Uterus (tissue), 4 donors: Measurements from ENCODE around the gene TAMALIN. TPM values are rescaled to one million over a fixed set of nuclear protein-coding genes. Genes with fewer than 3 reads are reported as not detected.

Experiments
- DNase-seq, 2 donors: peaks; one replicate each; pipeline ENCODE4 v3.0.0-alpha.2; 2019 to 2020
- H3K27ac ChIP-seq, 2 donors: fragments of 200-600 bp; sonication (generic); 1 replicate in 1 of 2; 2 replicates in 1 of 2; pipeline ENCODE4 v1.5.1; 2016 to 2018
- H3K27me3 ChIP-seq, 2 donors: fragments of 200-600 bp; sonication (generic); one replicate each; pipeline ENCODE4 v1.5.1; 2018 to 2019; ENCODE audit warnings: control low read depth in 1 of 2
- H3K36me3 ChIP-seq, 2 donors: fragments of 200-600 bp; sonication (generic); one replicate each; pipeline ENCODE4 v1.5.1; 2019; ENCODE audit warnings: control low read depth in 1 of 2
- H3K4me1 ChIP-seq, 2 donors: fragments of 200-600 bp; sonication (generic); one replicate each; pipeline ENCODE4 v1.5.1; 2018 to 2019; ENCODE audit warnings: control low read depth in 1 of 2
- H3K4me3 ChIP-seq, 2 donors: fragments of 200-600 bp; sonication (generic); 1 replicate in 1 of 2; 2 replicates in 1 of 2; pipeline ENCODE4 v1.5.1; 2018 to 2019; ENCODE audit warnings: mild to moderate bottlenecking in 1 of 2
- H3K9me3 ChIP-seq, 2 donors: fragments of 200-600 bp; sonication (generic); one replicate each; pipeline ENCODE4 v1.5.1; 2019; ENCODE audit warnings: control low read depth in 1 of 2
- CTCF ChIP-seq, 4 experiments: fragments of 200-600 bp in 2 of 4; fragments of 450-650 bp in 2 of 4; sonication (generic) in 2 of 4; IDR thresholded peaks; one replicate each; pipeline ENCODE4 v1.5.1; 2016 to 2019; ENCODE audit warnings: antibody characterized with exemption in 4 of 4, mild to moderate bottlenecking in 2 of 4, moderate library complexity in 1 of 4
- POLR2A ChIP-seq, 2 donors: fragments of 450-650 bp; IDR thresholded peaks; one replicate each; pipeline ENCODE4 v1.6.1; 2016; ENCODE audit warnings: antibody characterized with exemption in 2 of 2, mild to moderate bottlenecking in 1 of 2, moderate library complexity in 1 of 2
- intact Hi-C: fragments of 100-400 bp; cut with DNase I; formaldehyde crosslinking; loops from one replicate; pipeline ENCODE4 v1.15.1; 2023; ENCODE audit warnings: low total_unique reads
- total RNA-seq, 4 donors: library from RNA; depleted of rRNA in 3 of 4; stranded (reverse); fragments of >200 nt in 3 of 4; gene quantifications; one replicate each; pipeline versions ENCODE4 v1.1.0 to v1.2.4, GENCODE V29; 2014 to 2023
- donor health status: DM: yes; HTN: yes; CAD: no.

TAMALIN gene
- total RNA-seq, 4 donors from 2014 or later: 6.4 to 153 (median 42.1) TPM

- DNase-seq: no peak
- H3K4me1 ChIP-seq: peaks cover 3 to 8% of the 10 kb centered on the region in 2 donors
- TF ChIP-seq POLR2A (IDR thresholded peaks at IDR 0.05) (no peak), CTCF (IDR thresholded peaks at IDR 0.05) (no peak)
- intact Hi-C loops: no loop called here
- no peaks in the 10 kb centered on the region for H3K36me3 ChIP-seq
- no peak overlapping the region for H3K27ac ChIP-seq
- H3K9me3 ChIP-seq: no peaks in the 10 kb centered on the region
- H3K4me3 ChIP-seq: no peak overlapping the region
- H3K27me3 ChIP-seq: no peaks in the 10 kb centered on the region
These were observed 20.5 kb downstream of the TAMALIN start for GRCh38 chr12:52027085-52027843.

DNA sequence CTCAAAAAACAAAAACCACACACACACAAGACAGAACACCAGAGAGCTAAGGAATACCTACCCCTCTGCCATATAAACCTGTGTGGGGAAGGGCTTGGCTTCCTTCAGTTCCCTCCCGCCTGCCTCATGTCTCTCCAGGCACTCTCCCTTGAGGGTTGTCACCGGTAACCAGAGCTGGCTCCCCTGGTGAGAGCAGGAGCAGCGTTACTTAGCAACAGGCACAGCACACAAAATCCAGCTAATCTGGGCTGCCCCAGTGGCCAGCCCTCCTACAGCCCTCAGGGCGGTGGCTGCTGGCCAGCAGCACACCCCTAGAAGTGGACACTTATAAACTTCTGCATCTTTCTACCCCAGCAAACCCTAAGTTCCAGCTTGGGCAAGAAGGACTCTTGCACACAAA lies 22.9 kb downstream of the TAMALIN start:
- H3K9me3 ChIP-seq: no peaks in the 10 kb centered on the region
- no peak overlapping the region for H3K27ac ChIP-seq
- no peak overlapping the region for H3K4me3 ChIP-seq
- no peak for DNase-seq
- no peaks in the 10 kb centered on the region for H3K27me3 ChIP-seq
- H3K36me3 ChIP-seq: no peaks in the 10 kb centered on the region
- intact Hi-C loops: no loop called here
- TF ChIP-seq CTCF (IDR thresholded peaks at IDR 0.05) (no peak), POLR2A (IDR thresholded peaks at IDR 0.05) (no peak)
- H3K4me1 ChIP-seq: peaks cover 8 to 10% of the 10 kb centered on the region in 2 donors

- Histone ChIP-seq H3K36me3 (no peaks in the 10 kb centered on the region), H3K4me1 (peaks cover 12 to 13% of the 10 kb centered on the region in 2 donors), H3K27ac (peak overlapping the region; percentile 96 to 98), H3K9me3 (no peaks in the 10 kb centered on the region), H3K27me3 (no peaks in the 10 kb centered on the region), H3K4me3 (peak overlapping the region; percentile 18 to 29)
- peak; percentile 78 to 93 for DNase-seq
- no peak for TF ChIP-seq POLR2A (IDR thresholded peaks at IDR 0.05)
- no peak for TF ChIP-seq CTCF (IDR thresholded peaks at IDR 0.05)
- intact Hi-C loops: no loop called here
These were observed 25.7 kb downstream of the TAMALIN start for GRCh38 chr12:52032446-52032803.

DNA sequence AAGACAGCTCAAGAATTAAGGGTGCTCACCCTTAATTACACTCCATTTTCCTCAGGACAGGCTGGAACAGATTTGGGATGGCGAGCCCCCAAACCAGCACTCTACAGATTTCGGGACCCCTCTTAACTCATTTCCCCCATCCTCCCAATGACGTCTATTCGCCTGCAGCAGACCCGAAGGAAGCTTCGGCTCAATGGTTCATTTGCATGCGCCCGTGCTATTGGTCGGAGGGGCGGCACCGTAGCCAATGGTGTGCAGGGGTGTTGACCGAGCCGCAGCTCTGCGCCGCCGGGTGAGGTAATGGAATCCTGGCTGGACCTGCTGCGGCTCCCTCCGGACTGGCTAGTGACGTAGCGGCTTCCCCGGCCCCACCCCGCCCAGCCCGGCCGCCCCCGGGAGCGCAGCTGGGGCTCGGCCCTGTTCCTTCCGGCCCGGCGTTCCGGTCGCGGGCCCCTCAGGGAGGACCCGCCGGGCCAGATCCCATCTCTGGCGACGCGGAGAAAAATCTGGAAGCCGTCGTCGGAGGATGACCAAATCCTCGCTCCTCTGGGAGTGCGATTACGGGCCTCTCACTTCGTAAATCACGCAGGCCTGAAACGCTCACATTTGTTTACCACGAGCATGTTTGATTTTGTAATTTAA lies 26.2 kb downstream of the TAMALIN start:
- peaks cover 12 to 13% of the 10 kb centered on the region in 2 donors for H3K4me1 ChIP-seq
- peak overlapping the region; percentile 35 to 42 for H3K4me3 ChIP-seq
- H3K36me3 ChIP-seq: no peaks in the 10 kb centered on the region
- peak overlapping the region; percentile 96 to 98 for H3K27ac ChIP-seq
- no peaks in the 10 kb centered on the region for H3K27me3 ChIP-seq
- no peaks in the 10 kb centered on the region for H3K9me3 ChIP-seq
- DNase-seq: peak; percentile 97 to 99
- intact Hi-C loops: no loop called here
- peak; percentile 87 to 92 for TF ChIP-seq POLR2A (IDR thresholded peaks at IDR 0.05)
- no peak for TF ChIP-seq CTCF (IDR thresholded peaks at IDR 0.05)

GRCh38 chr12:52033446-52034140 lies 26.8 kb downstream of the TAMALIN start:
- peak overlapping the region; percentile 96 to 98 for H3K27ac ChIP-seq
- H3K27me3 ChIP-seq: no peaks in the 10 kb centered on the region
- peaks cover 13 to 16% of the 10 kb centered on the region in 2 donors for H3K4me1 ChIP-seq
- TF ChIP-seq CTCF (IDR thresholded peaks at IDR 0.05) (no peak), POLR2A (IDR thresholded peaks at IDR 0.05) (no peak)
- no peak for DNase-seq
- H3K4me3 ChIP-seq: peak overlapping the region; percentile 35 to 42
- no peaks in the 10 kb centered on the region for H3K9me3 ChIP-seq
- no peaks in the 10 kb centered on the region for H3K36me3 ChIP-seq
- intact Hi-C loops: no loop called here
